BJ (cell line): ENCODE measurements around the gene LPAR1. TPM values are rescaled to one million over a fixed set of nuclear protein-coding genes. Genes with fewer than 3 reads are reported as not detected.

Source experiments
- CTCF ChIA-PET: fragments of 350-600 bp; formaldehyde crosslinking; extraction: SDS; loops from one replicate; lab custom pipeline; 2021; ENCODE audit warnings: antibody characterized with exemption, inconsistent platforms; lab: Yijun Ruan, JAX
- POLR2A ChIA-PET: fragments of 300-600 bp; sonication (Branson Sonifier 250); formaldehyde crosslinking; extraction: SDS; loops from one replicate; lab custom pipeline; 2021; ENCODE audit warnings: antibody characterized with exemption; lab: Charles Lee
- DNase-seq: peaks from one replicate; pipeline ENCODE4 v3.0.0-alpha.2; 2011; ENCODE audit warnings: low read depth
- H3K27me3 ChIP-seq: 2 replicates; pipeline ENCODE4 v1.6.0; 2011; ENCODE audit warnings: low read length; ENCODE audit not compliant: control insufficient read depth, insufficient read depth
- H3K36me3 ChIP-seq: 2 replicates; pipeline ENCODE4 v1.5.1; 2011; ENCODE audit warnings: low read length; ENCODE audit not compliant: control insufficient read depth, insufficient read depth
- H3K4me3 ChIP-seq: 2 replicates; pipeline ENCODE4 v1.5.1; 2011; ENCODE audit warnings: low read depth, mild to moderate bottlenecking, control low read depth, low read length
- polyA plus RNA-seq: library from polyadenylated mRNA; depleted of rRNA; stranded (reverse); fragments of >200 nt; gene quantifications from 2 replicates; pipeline ENCODE4 v1.2.3, GENCODE V29; 2011
- TF ChIP-seq, protein P1 (sequence below): IDR thresholded peaks from 2 replicates; pipeline ENCODE4 v1.5.1; 2011; ENCODE audit warnings: low read depth, mild to moderate bottlenecking, control low read depth, inconsistent platforms, low read length, moderate library complexity; ENCODE audit not compliant: insufficient read depth

LPAR1 gene
- polyA plus RNA-seq, 1 experiment, result 224 TPM

DNA sequence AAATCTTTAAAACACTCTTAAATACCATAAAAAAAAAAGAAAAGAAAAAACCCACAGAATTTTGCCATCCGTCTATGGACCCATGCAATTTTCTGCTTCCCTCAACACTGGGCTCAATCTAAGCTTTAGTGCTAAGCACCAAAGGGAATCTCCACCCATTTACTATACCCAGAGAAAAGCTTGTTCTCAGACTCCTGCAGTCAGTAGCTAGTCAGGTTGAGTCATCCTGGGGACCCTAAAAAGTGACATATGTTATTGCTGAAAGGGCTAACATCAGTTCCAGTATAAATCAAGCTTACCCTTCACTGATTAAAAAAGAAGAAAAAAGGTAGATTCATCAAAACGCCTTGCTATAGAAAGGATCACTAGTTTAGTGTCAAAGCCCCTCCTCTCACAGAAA is 192.1 kb downstream of the LPAR1 start:
- ChIA-PET POLR2A (no interaction called here), CTCF (no interaction called here)
- no peaks in the 10 kb centered on the region for H3K27me3 ChIP-seq
- H3K36me3 ChIP-seq, result no peaks in the 10 kb centered on the region
- DNase-seq, result no peak
- H3K4me3 ChIP-seq, result no peak overlapping the region
- TF ChIP-seq, protein P1, sequence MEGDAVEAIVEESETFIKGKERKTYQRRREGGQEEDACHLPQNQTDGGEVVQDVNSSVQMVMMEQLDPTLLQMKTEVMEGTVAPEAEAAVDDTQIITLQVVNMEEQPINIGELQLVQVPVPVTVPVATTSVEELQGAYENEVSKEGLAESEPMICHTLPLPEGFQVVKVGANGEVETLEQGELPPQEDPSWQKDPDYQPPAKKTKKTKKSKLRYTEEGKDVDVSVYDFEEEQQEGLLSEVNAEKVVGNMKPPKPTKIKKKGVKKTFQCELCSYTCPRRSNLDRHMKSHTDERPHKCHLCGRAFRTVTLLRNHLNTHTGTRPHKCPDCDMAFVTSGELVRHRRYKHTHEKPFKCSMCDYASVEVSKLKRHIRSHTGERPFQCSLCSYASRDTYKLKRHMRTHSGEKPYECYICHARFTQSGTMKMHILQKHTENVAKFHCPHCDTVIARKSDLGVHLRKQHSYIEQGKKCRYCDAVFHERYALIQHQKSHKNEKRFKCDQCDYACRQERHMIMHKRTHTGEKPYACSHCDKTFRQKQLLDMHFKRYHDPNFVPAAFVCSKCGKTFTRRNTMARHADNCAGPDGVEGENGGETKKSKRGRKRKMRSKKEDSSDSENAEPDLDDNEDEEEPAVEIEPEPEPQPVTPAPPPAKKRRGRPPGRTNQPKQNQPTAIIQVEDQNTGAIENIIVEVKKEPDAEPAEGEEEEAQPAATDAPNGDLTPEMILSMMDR, result no peak

DNA sequence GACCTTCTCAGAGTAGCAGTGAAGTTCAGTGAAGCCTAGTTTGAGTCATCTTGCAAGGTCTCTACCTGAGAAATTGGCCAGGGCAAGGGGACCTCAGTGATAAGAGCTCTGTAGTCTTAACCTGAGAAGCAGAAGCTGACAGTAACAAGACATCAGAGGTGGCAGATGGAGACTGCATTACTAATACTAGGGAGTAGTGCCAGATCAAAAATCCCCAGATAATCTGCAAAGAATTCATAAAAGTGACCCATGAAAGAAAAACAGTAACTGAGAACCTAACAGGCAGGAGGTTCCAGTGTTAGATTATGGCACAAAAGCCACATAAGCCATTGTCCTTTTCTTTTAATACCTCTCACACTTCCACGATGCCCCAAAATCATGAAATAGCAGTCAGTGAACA is 194.1 kb downstream of the LPAR1 start:
- no peak overlapping the region for H3K4me3 ChIP-seq
- POLR2A ChIA-PET, result no interaction called here
- TF ChIP-seq, protein P1, result no peak
- no peaks in the 10 kb centered on the region for H3K27me3 ChIP-seq
- CTCF ChIA-PET, result interaction anchor here (0.7 kb wide), 1 partner anchor 91 kb away, joined by 3 read pairs; no protein-coding TSS in a partner anchor
- H3K36me3 ChIP-seq, result no peaks in the 10 kb centered on the region
- DNase-seq, result no peak

DNA sequence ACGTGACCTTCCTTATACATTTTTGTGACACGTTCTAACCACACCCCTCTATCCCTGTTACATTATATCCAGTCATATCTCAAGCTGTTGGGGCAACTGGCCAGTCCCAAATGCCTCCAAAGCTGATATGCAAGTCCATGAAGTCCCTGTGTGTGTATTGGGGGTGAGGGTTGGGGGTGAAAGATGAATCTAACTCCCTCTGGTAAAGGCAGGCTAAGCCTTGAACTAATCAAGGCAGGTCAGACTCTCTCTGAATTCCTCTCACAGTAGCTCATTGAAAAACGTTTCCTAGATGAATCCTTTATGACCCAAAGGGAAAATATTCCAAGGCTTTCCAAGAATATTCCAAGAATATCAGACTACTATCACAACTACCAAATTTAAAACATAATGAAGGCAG is 195.3 kb downstream of the LPAR1 start:
- CTCF ChIA-PET, result interaction anchor here (0.6 kb wide), 1 partner anchor 141 kb away, joined by 3 read pairs; no protein-coding TSS in a partner anchor
- no peak for DNase-seq
- POLR2A ChIA-PET, result no interaction called here

DNA sequence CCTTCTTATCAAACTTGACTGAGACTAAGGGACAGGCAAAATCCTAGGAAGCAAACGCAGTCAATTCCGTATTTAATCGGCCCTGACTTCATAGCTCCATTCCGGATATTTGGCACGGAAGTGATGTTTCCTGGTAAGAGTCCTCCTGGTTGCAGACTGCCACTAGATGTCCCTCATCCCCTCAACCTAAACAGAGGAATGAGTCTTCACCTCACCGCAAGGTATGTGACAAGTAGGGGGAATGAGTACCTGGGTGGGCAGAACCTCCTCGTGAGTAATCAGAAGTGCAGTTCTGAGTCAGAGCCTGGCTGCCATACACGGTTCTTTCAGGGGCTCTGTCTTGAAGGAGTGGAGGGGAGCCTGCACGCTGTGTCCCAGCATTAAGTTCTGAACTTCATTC is 196.1 kb downstream of the LPAR1 start:
- POLR2A ChIA-PET, result no interaction called here
- TF ChIP-seq, protein P1, result no peak
- CTCF ChIA-PET, result no interaction called here
- H3K36me3 ChIP-seq, result no peaks in the 10 kb centered on the region
- H3K27me3 ChIP-seq, result no peaks in the 10 kb centered on the region
- no peak overlapping the region for H3K4me3 ChIP-seq
- no peak for DNase-seq

More for the DNA sequence above, 195.3 kb downstream of the LPAR1 start:
- no peak overlapping the region for H3K4me3 ChIP-seq
- TF ChIP-seq, protein P1, result no peak
- H3K27me3 ChIP-seq, result no peaks in the 10 kb centered on the region
- no peaks in the 10 kb centered on the region for H3K36me3 ChIP-seq

DNA sequence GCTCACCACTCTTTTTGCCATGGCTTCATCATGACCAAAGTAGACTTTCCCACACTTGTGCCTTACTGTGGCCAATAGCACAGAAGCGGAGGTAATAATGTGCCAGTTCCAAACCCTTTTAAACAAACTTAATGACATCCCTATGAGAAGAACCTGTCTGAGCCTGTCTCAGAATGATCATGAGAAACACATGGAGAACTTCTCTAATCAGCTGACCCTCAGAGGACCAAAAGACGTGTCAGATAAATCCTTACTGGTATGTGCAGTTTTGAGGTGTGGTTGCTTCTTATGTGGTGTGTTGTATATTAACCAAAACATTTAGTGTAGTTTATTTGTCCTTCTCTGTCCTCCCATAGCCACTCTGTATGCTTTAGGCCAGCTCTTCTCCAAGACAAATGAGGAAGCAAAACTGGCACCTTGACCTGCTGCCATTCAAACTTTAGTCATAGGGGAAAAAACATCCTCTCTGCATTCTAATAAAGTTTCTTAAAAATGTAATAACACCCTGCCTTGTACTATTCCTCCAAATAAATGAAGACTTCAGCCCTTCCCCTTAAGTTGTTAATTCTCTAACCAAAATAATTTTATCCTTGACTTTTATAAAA is 200.8 kb downstream of the LPAR1 start:
- DNase-seq, result no peak
- Histone ChIP-seq H3K4me3 (no peak overlapping the region), H3K36me3 (no peaks in the 10 kb centered on the region), H3K27me3 (no peaks in the 10 kb centered on the region)
- ChIA-PET POLR2A (no interaction called here), CTCF (interaction anchor here (1.1 kb wide), 1 partner anchor 9 kb away, joined by 3 read pairs; no protein-coding TSS in a partner anchor)
- TF ChIP-seq, protein P1, result no peak
